HG03064 (cell line): ENCODE data around the gene BIRC3.
"Not testable (repeated sequence)": the region's sequence is repeated elsewhere in the genome, so short reads cannot be mapped to it uniquely, and the experiment has no call there.

Source experiments
- ATAC-seq: cut with Tn5 transposase; IDR thresholded peaks from one replicate; pipeline ENCODE4 v1.9.1; 2021; ENCODE audit warnings: low read depth; ENCODE audit not compliant: unreplicated experiment

The BIRC3 gene

GRCh38 chr11:102293873-102294601, 23.2 kb upstream of the BIRC3 start:
- peak; percentile 92 for ATAC-seq

DNA sequence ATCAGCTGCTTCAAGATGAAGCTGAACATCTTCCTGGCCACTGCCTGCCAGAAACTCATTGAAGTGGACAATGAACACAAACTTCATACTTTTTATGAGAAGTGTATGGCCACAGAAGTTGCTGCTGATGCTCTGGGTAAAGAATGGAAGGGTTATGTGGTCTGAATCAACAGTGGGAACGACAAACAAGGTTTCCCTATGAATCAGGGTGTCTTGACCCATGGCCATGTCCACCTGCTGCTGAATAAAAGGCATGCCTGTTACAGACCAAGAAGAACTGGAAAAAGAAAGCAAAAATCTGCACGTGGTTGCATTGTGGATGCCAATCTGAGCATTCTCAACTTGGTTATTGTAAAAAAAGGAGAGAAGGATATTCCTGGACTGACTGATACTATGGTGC, 22.2 kb upstream of the BIRC3 start:
- ATAC-seq = no peak

DNA sequence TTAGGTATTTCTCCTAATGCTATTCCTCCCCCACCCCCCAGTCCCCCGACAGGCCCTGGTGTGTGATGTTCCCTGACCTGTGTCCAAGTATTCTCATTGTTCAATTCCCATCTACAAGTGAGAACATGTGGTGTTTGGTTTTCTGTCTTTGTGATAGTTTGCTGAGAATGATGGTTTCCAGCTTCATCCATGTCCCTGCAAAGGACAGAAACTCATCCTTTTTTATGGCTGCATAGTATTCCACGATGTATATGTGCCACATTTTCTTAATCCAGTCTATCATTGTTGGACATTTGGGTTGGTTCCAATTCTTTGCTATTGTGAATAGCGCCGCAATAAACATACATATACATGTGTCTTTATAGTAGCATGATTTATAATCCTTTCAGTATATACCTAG, 20.5 kb upstream of the BIRC3 start:
- not testable (repeated sequence) for ATAC-seq

DNA sequence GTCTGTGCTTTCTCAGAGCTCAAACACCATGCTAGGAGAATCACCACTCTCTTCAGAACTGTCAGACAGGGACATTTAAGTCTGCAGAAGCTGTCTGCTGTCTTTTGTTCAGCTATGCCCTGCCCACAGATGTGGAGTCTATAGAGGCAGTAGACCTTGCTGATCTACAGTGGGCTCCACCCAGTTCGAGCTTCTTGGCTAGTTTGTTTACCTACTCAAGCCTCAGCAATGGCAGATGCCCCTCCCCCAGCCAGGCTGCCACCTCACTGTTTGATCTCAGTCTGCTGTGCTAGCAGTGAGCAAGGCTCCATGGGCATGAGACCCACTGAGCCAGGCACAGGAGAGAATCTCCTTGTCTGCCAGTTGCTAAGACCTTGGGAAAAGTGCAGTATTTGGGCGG, 16.4 kb upstream of the BIRC3 start:
- not testable (repeated sequence) for ATAC-seq

DNA sequence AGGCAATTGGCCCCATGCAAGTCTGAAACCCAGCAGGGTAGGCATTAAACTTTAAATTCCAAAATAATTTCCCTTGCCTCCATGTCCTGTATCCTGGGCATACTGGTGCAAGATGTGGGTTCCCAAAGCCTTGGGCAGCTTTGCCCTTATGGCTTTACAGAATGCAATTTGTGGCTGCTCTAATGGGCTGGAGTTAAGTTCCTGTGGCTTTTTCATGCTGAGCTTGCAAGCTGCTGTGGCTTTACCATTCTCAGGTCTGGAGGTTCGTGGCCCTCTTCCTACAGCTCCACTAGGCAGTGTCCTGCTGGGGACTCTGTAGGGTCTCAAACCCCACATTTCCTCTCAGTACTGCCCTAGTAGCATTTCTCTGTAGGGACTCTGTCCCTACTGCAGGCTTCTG, 15.0 kb upstream of the BIRC3 start:
- no peak for ATAC-seq

DNA sequence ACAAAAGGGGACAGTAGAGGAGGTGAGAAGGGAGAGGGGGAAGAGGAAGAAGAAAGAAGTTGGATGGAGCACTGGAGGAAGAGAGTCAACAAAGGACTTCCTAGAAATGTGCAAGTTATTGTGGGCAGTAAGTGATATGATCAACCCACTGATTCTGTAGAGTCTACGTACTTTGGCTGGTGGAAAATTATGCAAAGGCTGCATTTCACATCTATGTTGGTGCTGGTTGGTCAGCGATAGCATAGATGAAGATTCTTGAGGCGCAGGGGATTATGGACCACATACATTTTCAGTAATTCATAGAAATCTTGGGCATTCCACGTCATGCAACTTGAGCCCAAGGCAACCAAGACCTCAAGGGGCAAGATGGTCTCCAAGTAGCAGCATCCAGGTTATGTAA, 12.6 kb upstream of the BIRC3 start:
- ATAC-seq = no peak

- no peak for ATAC-seq
Observed at GRCh38 chr11:102305352-102306047, 11.8 kb upstream of the BIRC3 start.

GRCh38 chr11:102306048-102306597, 11.2 kb upstream of the BIRC3 start:
- no peak for ATAC-seq

- no peak for ATAC-seq
Observed at GRCh38 chr11:102306817-102307726, 10.2 kb upstream of the BIRC3 start.

- ATAC-seq = no peak
Observed at GRCh38 chr11:102307727-102308038, 9.6 kb upstream of the BIRC3 start.

DNA sequence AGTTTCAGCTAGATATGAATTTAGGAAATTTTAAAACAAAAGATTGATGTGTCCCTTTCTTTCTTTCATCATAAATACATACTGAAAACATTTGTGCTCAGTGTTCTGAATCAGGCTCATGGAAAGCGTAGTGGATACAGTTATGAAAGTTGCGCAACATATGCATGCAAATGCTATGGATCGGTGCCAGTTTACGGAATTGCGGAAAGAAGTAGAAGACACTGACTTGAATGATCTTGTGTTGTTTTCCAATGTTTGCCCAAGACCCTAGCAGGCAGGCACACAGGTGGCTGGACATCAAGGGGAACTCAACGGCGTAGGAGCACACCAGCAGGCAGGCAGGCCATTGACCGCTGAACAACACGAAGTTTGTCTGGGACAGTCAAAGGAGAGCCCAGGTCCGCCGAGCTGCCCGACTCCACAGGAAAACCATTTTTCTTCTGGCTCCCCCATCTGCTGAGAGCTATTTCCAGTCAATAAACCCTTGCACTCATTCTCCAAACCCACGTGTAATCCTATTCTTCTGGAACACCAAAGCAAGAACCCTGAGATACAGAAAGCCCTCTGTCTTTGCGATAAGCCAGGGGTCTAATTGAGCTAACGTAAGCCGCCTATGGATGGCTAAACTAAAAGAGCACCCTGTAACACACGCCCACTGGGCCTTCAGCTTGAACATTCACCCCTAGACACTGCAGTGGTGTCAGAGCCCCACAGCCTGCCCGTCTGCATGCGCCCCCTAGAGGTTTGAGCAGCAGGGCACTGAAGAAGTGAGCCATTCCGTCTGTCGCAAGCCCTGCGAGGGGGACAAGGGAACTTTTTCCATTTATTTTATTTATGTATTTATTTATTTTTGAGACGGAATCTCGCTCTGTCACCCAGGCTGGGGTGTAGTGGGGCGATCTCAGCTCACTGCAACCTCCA, 7.4 kb upstream of the BIRC3 start:
- no peak for ATAC-seq

DNA sequence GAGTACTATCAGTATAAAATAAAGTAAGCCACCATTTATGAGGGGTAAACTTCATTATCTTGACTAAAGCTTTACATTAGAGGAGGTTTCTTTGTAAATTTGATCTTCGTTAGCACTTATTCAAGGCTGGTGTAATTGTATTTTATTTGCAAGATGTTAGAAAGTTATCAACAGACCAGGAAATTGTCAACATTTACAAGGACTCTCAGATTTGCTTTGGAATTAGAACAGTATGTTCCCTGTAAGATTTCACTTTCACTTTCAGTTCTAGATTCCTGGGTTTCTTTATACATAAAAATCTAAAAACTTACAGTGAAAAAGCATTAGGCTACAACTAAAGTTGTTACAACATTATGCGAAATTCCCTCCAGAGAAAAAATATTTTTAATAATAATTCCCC, 4.6 kb upstream of the BIRC3 start:
- ATAC-seq = no peak

GRCh38 chr11:102313238-102313940, 3.9 kb upstream of the BIRC3 start:
- ATAC-seq = no peak

- ATAC-seq = no peak
Observed at GRCh38 chr11:102314784-102315183, 2.5 kb upstream of the BIRC3 start.

- no peak for ATAC-seq
Observed at GRCh38 chr11:102316346-102316904, 859 bp upstream of the BIRC3 start.

DNA sequence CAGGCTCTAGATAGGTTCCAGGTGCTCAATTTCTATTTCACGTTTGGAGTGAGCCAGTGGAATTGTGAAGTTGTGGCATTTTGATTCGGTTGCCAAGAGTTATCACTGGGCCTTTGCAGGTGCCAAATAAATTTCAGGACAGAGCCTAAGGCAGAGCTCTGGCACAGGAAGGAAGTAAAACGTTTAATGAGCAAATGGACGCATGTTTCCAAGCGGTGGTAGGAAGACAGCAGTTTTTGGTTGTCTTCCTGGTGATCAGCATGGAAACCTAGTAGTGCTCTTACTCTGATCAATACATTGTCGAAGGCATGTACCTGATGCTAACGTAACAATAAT, 452 bp downstream of the BIRC3 start:
- peak; percentile 1 for ATAC-seq

DNA sequence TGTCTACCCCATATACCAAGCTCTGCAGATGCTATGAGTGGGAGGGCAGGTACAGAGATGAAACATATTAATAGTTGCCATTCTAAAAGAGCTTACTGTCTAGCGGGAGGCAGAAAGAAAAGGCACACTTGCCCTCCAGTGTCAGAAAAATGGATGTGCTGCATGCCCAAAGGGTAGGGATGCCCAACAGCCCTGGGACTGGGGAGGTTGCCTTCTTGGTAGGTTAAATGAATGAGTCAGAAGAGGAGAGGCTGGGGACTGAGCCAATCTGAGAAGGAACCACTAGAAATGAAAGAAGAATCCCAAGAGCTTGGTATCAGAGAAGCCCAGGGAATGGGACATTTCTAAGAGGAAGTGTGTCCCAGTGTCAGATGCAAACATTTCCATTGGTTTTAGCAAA, 1.2 kb downstream of the BIRC3 start:
- ATAC-seq = no peak

DNA sequence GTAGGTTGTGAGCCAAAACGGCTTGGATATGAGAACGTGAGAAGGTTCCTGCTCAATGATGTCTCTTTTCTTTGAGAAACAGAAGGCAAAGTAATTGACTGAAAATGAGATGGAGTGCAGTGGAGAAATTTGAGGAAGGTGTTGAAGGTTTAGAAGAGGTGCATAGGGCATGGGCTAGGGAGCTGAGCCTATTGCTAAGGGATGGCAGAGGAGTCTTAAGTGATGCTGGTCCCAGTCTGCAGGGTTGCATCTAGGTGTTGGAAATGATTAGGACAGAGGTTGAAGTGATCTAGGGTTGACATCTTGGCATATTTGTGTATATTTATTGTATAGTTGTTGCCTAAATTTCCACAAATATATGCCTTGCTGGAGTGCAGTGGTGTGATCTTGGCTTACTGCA, 2.3 kb downstream of the BIRC3 start:
- ATAC-seq = no peak

DNA sequence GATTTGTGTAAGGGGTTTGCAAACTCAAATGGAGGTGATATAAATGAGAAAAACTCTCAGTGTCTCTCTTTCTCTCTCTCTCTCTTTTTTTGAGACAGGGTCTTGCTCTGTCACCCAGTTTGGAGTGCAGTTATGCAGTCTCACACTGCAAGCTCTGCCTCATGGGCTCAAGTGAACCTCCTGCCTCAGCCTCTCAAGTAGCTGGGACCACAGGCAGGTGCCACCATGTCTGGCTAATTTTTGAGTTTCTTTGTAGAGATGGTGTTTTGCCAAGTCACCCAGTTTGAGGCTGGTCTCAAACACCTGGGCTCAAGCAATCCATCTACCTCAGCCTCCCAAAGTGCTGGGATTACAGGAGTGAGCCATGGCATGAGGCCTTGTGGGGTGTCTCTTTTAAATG, 2.9 kb downstream of the BIRC3 start:
- no peak for ATAC-seq
